HG02678 (cell line): ENCODE data around the gene CALD1.

ENCODE experiments used
- ATAC-seq: cut with Tn5 transposase; IDR thresholded peaks from one replicate; pipeline ENCODE4 v1.9.1; 2021; ENCODE audit warnings: mild to moderate bottlenecking, moderate library complexity; ENCODE audit not compliant: unreplicated experiment

Gene CALD1

GRCh38 chr7:134763960-134764359, 15.5 kb upstream of the CALD1 start:
- ATAC-seq, result no peak

DNA sequence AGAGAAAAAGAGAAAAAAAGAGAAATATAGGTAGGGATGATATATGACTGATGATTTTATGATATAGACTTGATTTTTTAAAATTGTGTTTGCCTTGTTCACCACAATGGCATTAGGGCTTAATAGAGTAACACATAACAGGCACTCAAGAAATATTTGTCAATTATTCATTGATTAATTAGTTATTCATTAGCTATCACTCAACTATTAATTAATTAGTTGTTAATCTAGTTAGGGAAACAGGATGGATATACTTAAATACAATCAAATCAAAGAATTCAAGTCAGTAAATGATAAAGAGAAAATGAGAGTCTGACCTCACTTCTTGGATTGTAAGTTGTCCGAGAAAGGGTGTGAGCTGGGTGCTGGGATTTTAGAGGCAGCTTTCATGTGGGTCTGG, 15.1 kb upstream of the CALD1 start:
- ATAC-seq, result no peak

DNA sequence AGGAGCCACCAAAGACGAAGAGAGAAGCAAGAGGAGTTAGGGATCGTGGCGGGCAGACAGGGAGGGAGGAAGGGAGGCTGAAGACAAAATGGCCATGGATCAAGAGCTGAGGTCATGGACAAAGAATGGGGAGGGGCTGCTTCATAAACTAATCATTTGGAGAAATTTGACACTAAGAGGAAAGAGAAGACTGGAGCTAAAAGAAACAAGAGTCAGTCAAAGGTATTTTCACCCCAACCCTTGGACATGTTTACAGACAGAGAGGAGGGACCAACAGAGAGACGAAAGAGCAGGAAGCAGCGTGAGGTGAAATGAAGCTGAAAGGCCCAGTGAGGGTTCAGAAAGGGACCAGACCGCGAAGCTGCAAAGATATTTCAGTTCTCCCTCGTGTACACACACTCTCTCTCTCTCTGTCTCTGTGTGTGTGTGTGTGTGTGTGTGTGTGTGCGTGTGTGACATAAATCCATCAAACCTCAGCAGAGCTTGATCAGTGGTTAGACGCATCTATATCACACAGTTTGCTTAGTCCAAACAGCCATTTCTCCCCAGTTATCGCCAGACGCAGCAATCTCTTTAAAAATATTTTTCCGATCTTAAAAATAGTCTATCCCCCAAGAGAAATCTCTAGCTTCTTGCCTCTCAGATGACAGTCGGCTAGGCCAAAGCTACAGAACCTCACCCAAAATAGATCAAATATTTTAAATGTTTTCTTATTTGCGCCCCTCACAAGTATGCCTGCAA, 12.5 kb upstream of the CALD1 start:
- ATAC-seq, result peak; percentile 90

- ATAC-seq, result no peak
These were observed 11.8 kb upstream of the CALD1 start for GRCh38 chr7:134767520-134768168.

- ATAC-seq, result no peak
These were observed 11.2 kb upstream of the CALD1 start for GRCh38 chr7:134768243-134768642.

DNA sequence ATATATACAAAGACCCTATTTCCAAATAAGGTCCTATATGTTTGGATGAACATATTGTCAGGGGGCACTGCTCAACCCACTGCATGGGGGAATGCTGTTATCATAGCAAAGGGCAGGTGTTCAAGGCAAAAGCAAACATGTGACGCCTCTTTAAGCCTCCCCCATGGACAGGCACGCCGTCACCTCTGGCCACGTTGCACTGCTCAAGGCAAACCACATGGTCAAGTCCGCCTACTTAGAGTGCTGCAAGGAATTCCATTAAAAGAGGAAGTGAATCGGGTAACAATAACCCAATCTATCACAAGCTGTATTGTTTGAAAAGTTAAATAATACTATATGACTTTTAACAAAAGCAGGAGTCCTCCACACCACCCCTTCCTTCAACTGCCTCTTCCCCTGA, 8.8 kb upstream of the CALD1 start:
- no peak for ATAC-seq

- ATAC-seq, result no peak
These were observed 8.3 kb upstream of the CALD1 start for GRCh38 chr7:134771111-134771510.

- ATAC-seq, result no peak
These were observed 7.5 kb upstream of the CALD1 start for GRCh38 chr7:134771889-134772288.

DNA sequence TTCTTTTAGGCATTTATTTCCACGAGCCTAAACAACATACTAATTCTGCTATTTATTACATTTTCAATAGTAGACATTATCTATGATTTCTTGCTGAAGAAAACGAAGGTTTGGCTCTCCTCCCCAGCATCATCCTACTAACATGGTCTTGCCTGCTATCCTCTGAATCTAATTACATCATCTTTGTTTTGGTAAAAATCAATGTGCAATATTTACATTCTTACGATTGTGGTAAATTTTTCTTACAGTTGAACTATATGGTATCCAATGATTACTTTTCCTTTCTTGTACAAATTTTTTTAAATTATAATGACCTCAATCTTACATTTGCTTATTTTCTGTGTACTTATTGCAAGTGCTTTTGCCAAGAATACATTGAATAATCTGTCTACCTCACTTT, 7.0 kb upstream of the CALD1 start:
- no peak for ATAC-seq

DNA sequence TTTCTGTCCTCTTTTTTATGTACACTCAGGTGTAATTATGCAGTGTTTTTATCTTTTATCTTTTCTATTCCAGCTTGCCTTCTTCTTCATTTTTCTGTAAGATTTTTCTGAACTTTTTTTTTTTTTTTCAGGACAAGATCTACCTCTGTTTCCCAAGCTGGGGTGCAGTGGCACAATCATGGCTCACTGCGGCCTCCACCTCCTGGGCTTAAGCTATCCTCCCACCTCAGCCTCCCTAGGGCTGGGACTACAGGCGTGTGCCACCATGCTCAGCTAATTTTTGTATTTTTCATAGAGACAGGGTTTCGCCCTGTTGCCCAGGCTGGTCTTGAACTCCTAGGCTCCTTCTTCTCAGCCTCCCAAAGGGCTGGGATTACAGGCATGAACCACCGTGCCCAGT, 6.3 kb upstream of the CALD1 start:
- no peak for ATAC-seq

DNA sequence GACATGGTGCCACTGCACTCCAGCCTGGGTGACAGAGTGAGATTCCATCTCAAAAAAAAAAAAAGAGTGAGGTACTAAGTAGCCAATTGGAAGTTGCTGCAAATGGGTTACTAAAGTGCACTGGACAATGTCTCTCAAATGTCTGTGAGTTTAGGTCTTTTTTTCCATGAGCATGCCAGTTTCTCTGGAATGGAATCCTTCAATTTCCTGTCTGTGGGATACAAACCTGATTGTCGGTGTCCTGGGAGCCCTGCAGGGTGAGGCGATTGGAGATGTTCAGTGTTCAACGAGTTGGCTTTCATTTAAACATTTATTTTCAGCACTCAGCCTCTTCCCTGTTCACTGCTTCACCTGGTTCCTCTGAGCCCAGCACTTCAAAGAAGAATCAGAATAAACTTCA, 5.3 kb upstream of the CALD1 start:
- no peak for ATAC-seq

DNA sequence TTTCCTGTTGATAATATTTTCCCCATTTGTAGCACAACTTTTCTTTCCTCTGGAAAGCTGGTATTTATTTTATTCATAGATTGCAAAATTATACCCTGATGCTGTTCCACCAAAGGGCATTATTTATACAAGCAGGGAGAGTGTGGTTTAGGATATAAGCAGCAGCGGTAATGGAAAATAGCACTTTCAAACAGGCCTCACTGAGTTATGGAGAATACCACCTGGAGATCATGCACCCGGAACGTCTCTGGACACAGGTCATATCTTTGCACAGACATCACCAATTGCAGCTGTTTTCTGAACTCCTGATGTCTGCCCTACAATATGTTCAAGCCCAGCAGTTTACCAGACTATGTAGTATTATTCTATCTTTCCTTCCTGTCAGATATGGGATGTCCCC, 2.0 kb upstream of the CALD1 start:
- no peak for ATAC-seq

DNA sequence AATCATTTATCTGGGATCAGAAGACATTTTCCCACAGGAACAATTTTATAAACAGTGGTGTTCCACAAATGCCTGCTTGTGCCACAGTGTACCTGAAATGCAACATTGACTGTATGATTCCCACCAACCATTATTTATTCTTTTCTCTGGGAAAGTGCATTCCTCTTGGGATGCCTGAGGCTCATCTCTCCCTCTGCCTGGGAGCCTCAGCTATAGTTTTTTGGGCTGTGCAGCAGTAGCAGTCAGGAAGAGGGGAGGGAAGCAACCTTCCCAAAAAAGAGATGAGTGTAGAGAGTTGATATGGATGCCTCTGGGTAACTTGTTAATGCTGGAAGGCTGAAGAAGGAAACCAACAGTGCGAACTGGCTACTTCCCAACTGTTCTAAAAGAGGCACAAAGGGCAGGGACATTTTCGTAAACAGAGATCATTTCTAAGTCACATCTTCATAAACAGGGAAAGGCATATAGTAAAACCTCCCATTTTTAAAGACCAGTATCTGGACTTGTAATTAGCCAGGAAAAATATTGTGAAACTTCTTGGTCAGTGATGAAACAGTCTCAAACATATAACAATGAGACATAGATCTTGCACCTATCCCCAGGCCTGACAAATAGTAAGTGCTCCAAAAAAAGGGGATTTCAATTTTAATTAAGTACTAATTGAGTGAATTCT, 1.4 kb upstream of the CALD1 start:
- no peak for ATAC-seq

DNA sequence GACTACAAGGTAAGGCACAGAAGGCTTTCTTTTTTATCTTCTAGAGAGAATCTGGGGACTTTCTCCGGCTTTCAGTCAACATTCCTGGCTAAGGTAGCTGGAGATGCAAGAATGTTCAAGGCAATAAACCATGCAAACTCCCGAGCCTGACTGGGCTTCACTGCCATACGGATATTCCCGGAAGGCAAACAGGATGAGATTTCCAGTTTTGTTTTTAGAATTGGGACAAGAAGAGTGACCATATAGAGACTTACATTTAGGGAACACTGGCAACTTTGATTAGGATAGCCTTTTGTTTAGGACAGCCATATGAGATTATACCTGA, 269 bp downstream of the CALD1 start:
- ATAC-seq, result no peak

DNA sequence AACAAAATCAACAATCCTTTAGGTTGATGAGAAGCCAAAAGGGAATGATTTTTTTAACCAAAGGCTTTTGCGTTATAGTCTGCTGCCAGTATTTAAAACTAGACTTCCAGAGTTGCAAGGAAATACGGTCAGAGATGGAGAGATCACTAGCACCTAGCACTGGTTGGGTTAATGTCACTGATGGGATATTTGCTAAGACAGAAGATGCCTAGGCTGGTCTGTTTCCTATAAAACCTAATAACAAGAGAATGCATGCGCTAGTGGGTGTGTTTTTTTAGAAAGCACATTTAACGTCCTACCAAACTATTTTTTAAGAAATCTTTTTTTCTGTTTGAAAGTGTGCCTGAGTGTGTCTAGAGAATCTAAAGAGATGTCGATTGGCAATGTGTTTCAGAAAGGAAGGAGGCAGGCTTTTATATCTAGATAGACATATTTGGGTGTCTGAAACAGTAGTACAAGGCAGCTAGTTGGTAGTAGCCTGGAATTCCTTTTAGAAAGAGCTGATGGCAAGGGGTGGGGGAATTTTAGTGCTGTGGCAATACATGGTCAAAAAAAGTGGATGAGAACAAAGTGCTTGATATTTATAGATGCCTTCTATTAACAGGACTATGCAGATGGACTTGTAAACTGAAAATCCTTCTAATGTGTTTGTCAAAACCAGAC, 863 bp downstream of the CALD1 start:
- ATAC-seq, result no peak

GRCh38 chr7:134781171-134781570, 1.7 kb downstream of the CALD1 start:
- ATAC-seq, result no peak

- ATAC-seq, result peak; percentile 81
These were observed 2.7 kb downstream of the CALD1 start for GRCh38 chr7:134782121-134782623.

DNA sequence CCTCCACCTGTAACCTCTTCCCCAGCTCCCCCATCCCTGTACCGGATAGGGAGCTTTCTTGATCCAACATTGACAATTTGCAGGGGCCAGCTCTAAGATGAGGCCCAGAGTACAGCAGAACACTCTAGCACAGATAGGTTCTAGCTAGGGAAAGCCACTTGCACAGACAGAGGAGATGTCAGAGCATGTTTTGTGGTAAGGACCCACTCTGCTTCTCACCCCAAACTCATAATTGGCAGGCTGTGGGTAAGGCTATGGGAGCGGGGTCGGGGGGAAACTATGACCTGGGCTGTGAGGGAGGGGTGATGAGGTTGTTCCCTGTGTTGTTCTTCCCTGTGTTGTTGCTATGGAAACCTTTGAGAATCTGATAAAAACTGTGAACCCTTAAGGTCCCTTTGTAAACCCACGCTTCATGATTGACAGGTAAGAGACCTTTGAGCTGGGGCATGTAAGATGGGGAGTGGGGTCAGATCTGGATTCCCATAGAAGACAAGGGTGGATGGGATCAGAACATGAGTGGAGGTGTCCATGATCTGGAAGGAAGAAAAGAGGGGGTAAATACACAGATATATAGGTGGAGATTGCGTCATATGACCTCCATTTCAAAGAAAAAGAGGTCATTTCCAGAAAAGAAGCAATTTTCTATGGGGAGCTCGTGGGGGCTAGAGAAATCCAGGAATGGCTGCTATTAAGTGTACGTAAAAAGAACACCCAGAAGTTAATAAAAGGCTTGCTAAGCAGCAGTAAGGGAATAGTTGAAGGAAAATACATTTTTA, 4.0 kb downstream of the CALD1 start:
- ATAC-seq, result no peak

GRCh38 chr7:134784251-134785049, 5.0 kb downstream of the CALD1 start:
- no peak for ATAC-seq

GRCh38 chr7:134785842-134786241, 6.4 kb downstream of the CALD1 start:
- no peak for ATAC-seq
